GM23248 (cell line): ENCODE measurements around the gene TMEM217.

Source experiments
- EZH2 ChIP-seq: fragments of 200-600 bp; sonication (generic); IDR thresholded peaks from 2 replicates; pipeline ENCODE4 v1.6.1; 2018; ENCODE audit warnings: antibody characterized with exemption, mild to moderate bottlenecking; ENCODE audit not compliant: insufficient read depth, poor library complexity, severe bottlenecking
- EZH2phosphoT487 ChIP-seq: fragments of 200-600 bp; sonication (generic); IDR thresholded peaks from 2 replicates; pipeline ENCODE4 v1.6.1; 2018; ENCODE audit warnings: antibody characterized with exemption, moderate library complexity, mild to moderate bottlenecking, low read depth; ENCODE audit not compliant: insufficient read depth

DNA sequence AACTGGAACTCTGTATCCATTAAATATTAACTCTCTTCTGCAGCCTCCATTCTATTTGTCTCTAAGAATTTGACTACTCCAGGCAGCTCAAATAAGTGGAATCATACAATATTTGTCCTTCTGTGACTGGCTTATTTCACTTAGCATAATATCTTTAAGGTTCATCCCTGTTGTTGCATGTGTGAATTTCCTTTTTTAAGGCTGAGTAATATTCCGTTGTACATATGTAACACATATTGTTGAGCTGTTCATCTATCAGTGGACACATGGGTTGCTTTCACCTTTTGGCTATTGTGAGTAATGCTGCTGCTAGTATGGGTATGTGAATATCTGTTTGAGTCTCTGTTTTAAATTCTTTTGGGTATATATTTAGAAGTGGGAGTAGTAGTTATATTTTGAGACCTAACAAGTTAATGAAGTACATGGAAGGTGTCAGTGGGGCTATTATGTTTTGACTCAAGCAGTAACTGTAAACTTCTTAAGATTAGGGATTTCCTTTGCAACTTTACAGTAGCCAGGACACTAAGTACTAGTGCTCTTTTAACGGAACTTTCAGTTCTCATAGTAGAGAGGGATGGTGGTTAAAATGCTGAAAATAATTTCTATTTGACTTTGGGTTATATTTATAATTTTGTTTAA lies 29.7 kb upstream of the TMEM217 start:
- TF ChIP-seq EZH2 (no peak), EZH2phosphoT487 (no peak)
